Breast epithelium (tissue), 4 donors: ENCODE data around the gene NOVA2. TPM values are rescaled to one million over a fixed set of nuclear protein-coding genes. Genes with fewer than 3 reads are reported as not detected.
A peak's percentile ranks its signal among the peaks of the same experiment; 100 is the strongest.

ENCODE experiments used
- DNase-seq, 2 donors: peaks; one replicate each; pipeline ENCODE4 v3.0.0-alpha.2; 2019; ENCODE audit warnings: low spot score in 2 of 2
- H3K27ac ChIP-seq, 2 donors: fragments of 200-600 bp; sonication (generic) in 1 of 2; one replicate each; pipeline ENCODE4 v1.5.1; 2016 to 2019; ENCODE audit warnings: mild to moderate bottlenecking in 1 of 2
- H3K27me3 ChIP-seq, 2 donors: fragments of 200-600 bp; sonication (generic) in 1 of 2; one replicate each; pipeline versions ENCODE4 v1.5.1 to v1.6.0; 2017 to 2019; ENCODE audit warnings: control low read depth in 1 of 2, mild to moderate bottlenecking in 1 of 2
- H3K36me3 ChIP-seq: fragments of 200-600 bp; one replicate; pipeline ENCODE4 v1.5.1; 2019
- H3K4me1 ChIP-seq, 2 donors: fragments of 200-600 bp; sonication (generic); one replicate each; pipeline ENCODE4 v1.5.1; 2016 to 2019; ENCODE audit warnings: control low read depth in 1 of 2
- H3K4me3 ChIP-seq, 3 donors: fragments of 200-600 bp; sonication (generic); 1 replicate in 2 of 3; 2 replicates in 1 of 3; pipeline ENCODE4 v1.5.1; 2016 to 2019; ENCODE audit warnings: mild to moderate bottlenecking in 3 of 3, moderate library complexity in 2 of 3
- H3K9me3 ChIP-seq, 2 donors: fragments of 200-600 bp; sonication (generic) in 1 of 2; one replicate each; pipeline ENCODE4 v1.5.1; 2016 to 2019; ENCODE audit warnings: control low read depth in 1 of 2
- POLR2A ChIP-seq: fragments of 450-650 bp; IDR thresholded peaks from one replicate; pipeline ENCODE4 v1.6.1; 2016; ENCODE audit warnings: antibody characterized with exemption, mild to moderate bottlenecking, moderate library complexity
- POLR2AphosphoS5 ChIP-seq, 3 donors: sonication (generic); formaldehyde crosslinking; IDR thresholded peaks; one replicate each; pipeline ENCODE4 v1.6.1; 2017; ENCODE audit warnings: antibody characterized with exemption in 3 of 3
- intact Hi-C: fragments of 100-400 bp; cut with DNase I; formaldehyde crosslinking; loops from one replicate; pipeline ENCODE4 v1.15.1; 2023; ENCODE audit warnings: low total_unique reads
- total RNA-seq, 3 donors: library from RNA; depleted of rRNA; stranded (reverse); fragments of >200 nt; gene quantifications; one replicate each; pipeline ENCODE4 v1.1.0, GENCODE V29; 2016
- TF ChIP-seq, protein P1 (sequence below), 3 donors: fragments of 450-650 bp; IDR thresholded peaks; one replicate each; pipeline ENCODE4 v1.5.1; 2016 to 2017; ENCODE audit warnings: antibody characterized with exemption in 3 of 3, mild to moderate bottlenecking in 3 of 3, moderate library complexity in 3 of 3

Gene NOVA2
- total RNA-seq, 3 donors from 2014 or later: 0.59 to 3.6 (median 1.1) TPM

DNA sequence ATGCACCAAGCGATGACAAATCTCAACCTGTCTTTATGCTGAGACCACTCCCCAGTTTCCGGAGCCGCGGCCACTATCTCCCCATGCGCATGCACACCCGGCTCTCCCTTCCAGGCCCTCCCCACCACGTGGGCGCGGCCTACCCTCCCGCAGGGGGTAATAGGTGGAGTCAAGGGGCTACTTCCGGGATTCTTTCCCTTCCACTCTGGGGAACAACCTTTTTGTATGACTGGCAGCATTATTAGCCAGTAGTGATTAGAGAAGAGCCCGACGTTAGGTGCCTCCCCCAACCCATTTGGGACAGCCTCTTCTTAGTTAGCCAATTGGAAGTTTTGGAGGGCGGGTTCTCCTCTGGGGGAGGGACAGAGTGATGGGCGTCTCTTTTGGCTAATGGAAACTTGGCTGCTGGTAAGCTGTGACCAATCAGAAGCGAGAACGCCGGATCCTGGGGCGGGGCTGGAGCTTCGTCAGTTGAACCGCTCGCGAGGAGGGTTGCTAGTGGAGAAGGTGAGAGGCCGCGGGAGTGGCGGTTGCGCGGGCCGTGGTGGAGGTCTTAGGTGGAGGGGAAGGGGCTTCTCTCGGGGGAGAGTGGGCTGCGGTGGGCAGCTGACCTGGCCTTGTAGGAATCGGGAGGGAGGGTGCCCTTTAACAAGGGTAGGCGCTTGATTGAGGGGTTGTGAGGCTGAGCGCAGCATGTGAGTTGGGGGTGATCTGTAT lies 21.5 kb upstream of the NOVA2 start, which contains the start of gene CCDC61:
Gene CCDC61 (plus strand): TSS at position 470 of the 717 bp plus-strand sequence. CDS start 7,552 bp downstream, outside the sequence.
- DNase-seq: peak; percentile 97 to 99
- intact Hi-C loops: no loop called here
- peaks cover 0 to 4% of the 10 kb centered on the region in 2 donors for H3K27me3 ChIP-seq
- no peaks in the 10 kb centered on the region for H3K36me3 ChIP-seq
- peaks cover 0 to 7% of the 10 kb centered on the region in 2 donors for H3K4me1 ChIP-seq
- H3K9me3 ChIP-seq: no peaks in the 10 kb centered on the region
- H3K4me3 ChIP-seq: peak within 1 kb of the TSS; percentile 70 to 75 (median 73)
- H3K27ac ChIP-seq: peak within 1 kb of the TSS; percentile 75 to 86
- peak in 2 of 3 donors; percentile 37 to 54 for TF ChIP-seq POLR2AphosphoS5 (IDR thresholded peaks at IDR 0.05)
- peak; percentile 68 for TF ChIP-seq POLR2A
- TF ChIP-seq, protein P1, sequence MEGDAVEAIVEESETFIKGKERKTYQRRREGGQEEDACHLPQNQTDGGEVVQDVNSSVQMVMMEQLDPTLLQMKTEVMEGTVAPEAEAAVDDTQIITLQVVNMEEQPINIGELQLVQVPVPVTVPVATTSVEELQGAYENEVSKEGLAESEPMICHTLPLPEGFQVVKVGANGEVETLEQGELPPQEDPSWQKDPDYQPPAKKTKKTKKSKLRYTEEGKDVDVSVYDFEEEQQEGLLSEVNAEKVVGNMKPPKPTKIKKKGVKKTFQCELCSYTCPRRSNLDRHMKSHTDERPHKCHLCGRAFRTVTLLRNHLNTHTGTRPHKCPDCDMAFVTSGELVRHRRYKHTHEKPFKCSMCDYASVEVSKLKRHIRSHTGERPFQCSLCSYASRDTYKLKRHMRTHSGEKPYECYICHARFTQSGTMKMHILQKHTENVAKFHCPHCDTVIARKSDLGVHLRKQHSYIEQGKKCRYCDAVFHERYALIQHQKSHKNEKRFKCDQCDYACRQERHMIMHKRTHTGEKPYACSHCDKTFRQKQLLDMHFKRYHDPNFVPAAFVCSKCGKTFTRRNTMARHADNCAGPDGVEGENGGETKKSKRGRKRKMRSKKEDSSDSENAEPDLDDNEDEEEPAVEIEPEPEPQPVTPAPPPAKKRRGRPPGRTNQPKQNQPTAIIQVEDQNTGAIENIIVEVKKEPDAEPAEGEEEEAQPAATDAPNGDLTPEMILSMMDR (IDR thresholded peaks at IDR 0.05): no peak

DNA sequence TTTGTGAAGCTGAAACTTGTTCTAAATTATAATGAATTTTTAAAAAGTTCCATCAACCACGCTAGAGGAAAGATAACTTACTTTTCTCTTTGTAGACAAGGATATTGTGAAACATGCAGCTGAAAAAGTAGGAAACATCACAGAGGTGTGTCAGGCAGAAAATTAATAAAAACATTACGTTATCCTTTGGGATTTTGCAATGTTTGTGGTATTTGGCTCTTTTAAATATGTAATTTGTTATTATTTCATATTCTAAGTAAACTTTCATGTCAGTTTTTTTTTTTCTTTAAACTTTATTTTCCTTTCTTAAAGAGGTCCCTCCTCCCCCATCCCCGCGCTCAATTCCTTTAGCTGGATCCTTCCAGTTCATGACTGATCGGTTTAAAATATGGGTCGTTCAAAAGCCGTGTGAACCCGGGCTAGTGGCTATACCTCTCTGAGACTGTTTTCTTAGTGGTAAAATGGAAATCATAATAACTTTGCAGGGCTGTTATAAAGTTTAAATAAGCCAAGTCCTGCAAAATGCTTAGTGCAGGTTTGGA lies 20.9 kb upstream of the NOVA2 start:
- Histone ChIP-seq H3K4me1 (peaks cover 0 to 5% of the 10 kb centered on the region in 2 donors), H3K9me3 (no peaks in the 10 kb centered on the region), H3K36me3 (no peaks in the 10 kb centered on the region), H3K4me3 (peak overlapping the region; percentile 70 to 75 (median 73)), H3K27me3 (peaks cover 0 to 4% of the 10 kb centered on the region in 2 donors), H3K27ac (no peak overlapping the region)
- TF ChIP-seq, protein P1 (IDR thresholded peaks at IDR 0.05): no peak
- TF ChIP-seq POLR2A (no peak), POLR2AphosphoS5 (IDR thresholded peaks at IDR 0.05) (no peak)
- intact Hi-C loops: no loop called here
- no peak for DNase-seq

DNA sequence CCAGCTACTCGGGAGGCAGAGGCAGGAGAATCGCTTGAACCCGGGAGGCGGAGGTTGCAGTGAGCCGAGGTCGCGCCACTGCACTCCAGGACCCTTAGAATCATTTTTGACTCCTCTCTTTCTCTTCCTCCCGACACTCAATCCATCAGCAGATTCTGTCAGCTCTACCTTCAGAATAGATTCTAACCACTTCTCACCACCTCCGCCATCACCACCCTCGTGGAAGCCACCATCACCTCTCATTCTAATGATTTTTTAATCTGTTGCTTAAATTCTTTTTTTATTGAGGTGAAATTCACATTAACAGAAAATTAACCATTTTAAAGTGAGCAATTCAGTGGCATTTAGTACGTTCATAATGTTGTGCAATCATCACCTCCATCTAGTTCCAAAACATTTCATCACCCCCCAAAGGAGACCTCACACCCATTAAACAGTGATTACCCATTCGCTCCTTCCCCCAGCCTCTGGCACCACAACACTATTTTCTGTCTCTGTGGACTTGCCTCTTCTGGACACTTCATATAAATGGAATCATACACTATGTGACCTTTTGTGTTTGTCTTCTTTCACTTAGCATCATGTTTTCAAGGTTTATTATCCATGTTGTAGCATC lies 16.6 kb upstream of the NOVA2 start:
- no peak overlapping the region for H3K27ac ChIP-seq
- H3K27me3 ChIP-seq: no peaks in the 10 kb centered on the region

DNA sequence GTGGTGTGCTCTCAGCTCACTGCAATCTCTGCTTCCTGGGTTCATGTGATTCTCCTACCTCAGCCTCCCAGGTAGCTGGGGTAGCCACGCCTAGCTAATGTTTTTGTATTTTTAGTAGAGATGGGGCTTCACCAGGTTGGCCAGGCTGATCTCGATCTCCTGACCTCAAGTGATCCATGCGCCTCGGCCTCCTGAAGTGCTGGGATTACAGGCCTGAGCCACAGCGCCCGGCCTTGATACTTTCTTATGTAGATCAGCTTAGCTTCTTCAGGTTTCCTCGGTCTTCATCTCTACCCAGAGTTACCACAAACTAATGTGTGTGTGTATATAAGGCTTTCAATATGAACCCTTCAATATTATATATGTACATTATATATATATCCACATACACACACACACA lies 11.7 kb upstream of the NOVA2 start:
- H3K27me3 ChIP-seq: peaks cover 0 to 3% of the 10 kb centered on the region in 2 donors
- DNase-seq: no peak
- H3K36me3 ChIP-seq: no peaks in the 10 kb centered on the region
- H3K4me1 ChIP-seq: no peaks in the 10 kb centered on the region
- no peak overlapping the region for H3K27ac ChIP-seq
- H3K4me3 ChIP-seq: no peak overlapping the region
- intact Hi-C loops: no loop called here
- H3K9me3 ChIP-seq: no peaks in the 10 kb centered on the region
- TF ChIP-seq POLR2A (no peak), POLR2AphosphoS5 (IDR thresholded peaks at IDR 0.05) (no peak)
- TF ChIP-seq, protein P1 (IDR thresholded peaks at IDR 0.05): no peak

More for the DNA sequence above, 16.6 kb upstream of the NOVA2 start:
- no peak for DNase-seq
- Histone ChIP-seq H3K4me1 (no peaks in the 10 kb centered on the region), H3K4me3 (no peak overlapping the region), H3K9me3 (no peaks in the 10 kb centered on the region), H3K36me3 (no peaks in the 10 kb centered on the region)
- intact Hi-C loops: no loop called here
- TF ChIP-seq POLR2AphosphoS5 (IDR thresholded peaks at IDR 0.05) (no peak), POLR2A (no peak)
- TF ChIP-seq, protein P1 (IDR thresholded peaks at IDR 0.05): no peak

DNA sequence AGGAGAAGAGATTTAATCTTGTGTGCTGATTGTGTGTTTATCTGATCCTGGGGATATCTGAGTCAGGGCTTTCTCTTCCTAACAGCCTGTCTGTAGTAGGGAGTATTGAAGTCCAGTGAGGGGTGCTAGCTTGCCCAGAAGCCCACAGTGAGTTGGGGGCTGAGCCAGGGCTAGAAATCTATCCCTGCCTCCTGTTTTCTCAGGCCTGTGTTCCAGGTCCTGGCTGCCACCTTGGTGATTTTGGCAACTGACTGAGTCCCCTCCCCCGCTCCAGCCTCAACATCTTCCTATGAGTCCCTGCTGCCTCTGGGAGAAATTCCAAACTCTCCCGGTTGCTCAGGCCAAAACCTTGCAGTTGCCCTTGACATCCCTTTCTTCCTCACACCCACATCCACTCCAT lies 7.7 kb upstream of the NOVA2 start:
- H3K27ac ChIP-seq: no peak overlapping the region
- no peak overlapping the region for H3K4me3 ChIP-seq
- no peaks in the 10 kb centered on the region for H3K9me3 ChIP-seq
- no peak for DNase-seq
- H3K27me3 ChIP-seq: peaks cover 0 to 5% of the 10 kb centered on the region in 2 donors
- H3K36me3 ChIP-seq: no peaks in the 10 kb centered on the region
- no peaks in the 10 kb centered on the region for H3K4me1 ChIP-seq
- intact Hi-C loops: no loop called here
- TF ChIP-seq POLR2A (no peak), POLR2AphosphoS5 (IDR thresholded peaks at IDR 0.05) (no peak)
- TF ChIP-seq, protein P1 (IDR thresholded peaks at IDR 0.05): no peak
